Spleen (tissue), 11 donors: ENCODE measurements around the gene TMEM92. TPM values are rescaled to one million over a fixed set of nuclear protein-coding genes. Genes with fewer than 3 reads are reported as not detected.
A peak's percentile ranks its signal among the peaks of the same experiment; 100 is the strongest.

Experiments used
- DNase-seq: peaks from one replicate; pipeline ENCODE4 v3.0.0-alpha.2; 2020
- H3K27ac ChIP-seq, 8 donors: fragments of 200-600 bp; sonication (generic) in 7 of 8; 1 replicate in 4 of 8; 2 replicates in 4 of 8; pipeline versions ENCODE4 v1.5.0 to v1.8.0; 2016 to 2021; ENCODE audit warnings: inconsistent platforms in 4 of 8, mild to moderate bottlenecking in 4 of 8, moderate library complexity in 1 of 8
- H3K27me3 ChIP-seq, 7 donors: fragments of 200-600 bp; sonication (generic) in 6 of 7; replicated peaks in 1 of 7; 1 replicate in 4 of 7; 2 replicates in 3 of 7; pipeline versions ENCODE4 v1.5.0 to v1.8.0; 2016 to 2021; ENCODE audit warnings: inconsistent platforms in 3 of 7, mild to moderate bottlenecking in 1 of 7
- H3K36me3 ChIP-seq, 6 donors: fragments of 200-600 bp; sonication (generic) in 5 of 6; 1 replicate in 4 of 6; 2 replicates in 2 of 6; pipeline versions ENCODE4 v1.5.0 to v1.8.0; 2016 to 2021; ENCODE audit warnings: inconsistent platforms in 2 of 6
- H3K4me1 ChIP-seq, 6 donors: fragments of 200-600 bp; sonication (generic) in 5 of 6; 1 replicate in 3 of 6; 2 replicates in 3 of 6; pipeline versions ENCODE4 v1.5.0 to v1.8.0; 2016 to 2021; ENCODE audit warnings: inconsistent platforms in 3 of 6
- H3K4me3 ChIP-seq, 8 donors: fragments of 200-600 bp; sonication (generic) in 7 of 8; 1 replicate in 4 of 8; 2 replicates in 4 of 8; pipeline versions ENCODE4 v1.5.0 to v1.8.0; 2016 to 2021; ENCODE audit warnings: inconsistent platforms in 4 of 8, mild to moderate bottlenecking in 4 of 8, moderate library complexity in 2 of 8
- H3K9me3 ChIP-seq, 8 donors: fragments of 200-600 bp; sonication (generic) in 7 of 8; 1 replicate in 4 of 8; 2 replicates in 4 of 8; pipeline versions ENCODE4 v1.5.0 to v1.8.0; 2016 to 2021; ENCODE audit warnings: inconsistent platforms in 4 of 8
- CTCF ChIP-seq, 11 experiments: fragments of 200-600 bp in 7 of 11; fragments of 450-650 bp in 4 of 11; sonication (generic) in 4 of 11; IDR thresholded peaks in 8 of 11; conservative IDR thresholded peaks in 3 of 11; 1 replicate in 7 of 11; 2 replicates in 4 of 11; pipeline versions ENCODE4 v1.4.0 to v1.8.0; 2016 to 2021; ENCODE audit warnings: antibody characterized with exemption in 11 of 11, inconsistent platforms in 4 of 11, mild to moderate bottlenecking in 1 of 11
- POLR2A ChIP-seq, 3 donors: fragments of 450-650 bp; IDR thresholded peaks; one replicate each; pipeline ENCODE4 v1.5.1; 2017; ENCODE audit warnings: antibody characterized with exemption in 3 of 3, mild to moderate bottlenecking in 1 of 3
- POLR2AphosphoS5 ChIP-seq, 3 donors: sonication (generic); formaldehyde crosslinking; IDR thresholded peaks; one replicate each; pipeline ENCODE4 v1.5.1; 2017; ENCODE audit warnings: antibody characterized with exemption in 3 of 3
- WGBS, 5 donors: extraction: QIAGEN DNeasy Blood & Tissue Kit in 3 of 5; methylation state at CpG; one replicate each; pipeline versions ENCODE4 v1.1.5 to v1.1.7; 2013 to 2018; 5-methylcytosine and 5-hydroxymethylcytosine counted together
- intact Hi-C: fragments of 100-400 bp; cut with DNase I; formaldehyde crosslinking; loops from one replicate; pipeline ENCODE4 v1.15.0; 2023; ENCODE audit warnings: low total_unique reads
- polyA plus RNA-seq, 3 donors: library from polyadenylated mRNA; stranded (reverse); fragments of 200-250 nt; gene quantifications; one replicate each; pipeline ENCODE4 v1.2.1, GENCODE V29; 2013
- total RNA-seq, 7 donors: library from RNA; depleted of rRNA in 3 of 7; stranded (reverse); fragments of >200 nt in 3 of 7; fragmentation: NEBNext Ultra II Directional in 4 of 7; extraction: Animal tissue kit (Norgen Biotek cat#: 25700) in 4 of 7; gene quantifications; one replicate each; pipeline versions ENCODE4 v1.1.0 to v1.2.1, GENCODE V29; 2016 to 2021
- donor health status: healthy with polysubstance abuse.
- donor health status: DM: no; HTN: no; CAD: no; lungs with moderate emphysema.
- donor health status: DM: no; HTN: no; CAD: no.
- donor health status: Bipolar disorder and iron deficiency.
- donor health status: healthy.
- donor health status: DM: no; HTN: no; CAD: no.
- donor health status: DM: yes; HTN: yes; CAD: no.

Gene TMEM92
- total and polyA plus RNA-seq, 10 donors: 0.06 to 0.49 (median 0.44) TPM; not detected in 7

- intact Hi-C loops: no loop called here
- Histone ChIP-seq H3K27ac (no peak overlapping the region), H3K27me3 (peaks cover 0 to 26% (median 0%) of the 10 kb centered on the region in 7 donors), H3K9me3 (no peaks in the 10 kb centered on the region), H3K36me3 (no peaks in the 10 kb centered on the region), H3K4me1 (no peaks in the 10 kb centered on the region), H3K4me3 (no peak overlapping the region)
- TF ChIP-seq CTCF (IDR thresholded peaks at IDR 0.05 in 8 of 11, conservative IDR thresholded peaks at IDR 0.05 in 3 of 11): no peak
- no peak for TF ChIP-seq POLR2A (IDR thresholded peaks at IDR 0.05)
- no peak for TF ChIP-seq POLR2AphosphoS5 (IDR thresholded peaks at IDR 0.05)
- 29 to 56% (median 45%) methylated on average over 1 of the region's 1 CpG for WGBS, 5 donors
- DNase-seq: no peak
Observed at GRCh38 chr17:50311112-50311460, 36.8 kb downstream of the TMEM92 start.

GRCh38 chr17:50311483-50311882, 37.2 kb downstream of the TMEM92 start:
- WGBS, 5 donors: 74 to 92% (median 87%) methylated on average over 4 of the region's 4 CpGs
- TF ChIP-seq POLR2A (IDR thresholded peaks at IDR 0.05): no peak
- TF ChIP-seq POLR2AphosphoS5 (IDR thresholded peaks at IDR 0.05): no peak
- no peak for TF ChIP-seq CTCF (IDR thresholded peaks at IDR 0.05 in 8 of 11, conservative IDR thresholded peaks at IDR 0.05 in 3 of 11)
- H3K4me1 ChIP-seq: no peaks in the 10 kb centered on the region
- H3K36me3 ChIP-seq: no peaks in the 10 kb centered on the region
- no peak overlapping the region for H3K4me3 ChIP-seq
- intact Hi-C loops: no loop called here
- H3K27me3 ChIP-seq: peaks cover 0 to 26% (median 0%) of the 10 kb centered on the region in 7 donors
- no peak overlapping the region for H3K27ac ChIP-seq
- no peaks in the 10 kb centered on the region for H3K9me3 ChIP-seq
- DNase-seq: no peak

GRCh38 chr17:50312308-50312707, 38.0 kb downstream of the TMEM92 start:
- H3K4me1 ChIP-seq: no peaks in the 10 kb centered on the region
- intact Hi-C loops: no loop called here
- 69 to 82% (median 74%) methylated on average over 5 of the region's 5 CpGs for WGBS, 5 donors

GRCh38 chr17:50314456-50315011, 40.3 kb downstream of the TMEM92 start:
- intact Hi-C loops: no loop called here

More at GRCh38 chr17:50312308-50312707, 38.0 kb downstream of the TMEM92 start:
- Histone ChIP-seq H3K4me3 (no peak overlapping the region), H3K27ac (no peak overlapping the region), H3K9me3 (no peaks in the 10 kb centered on the region), H3K36me3 (no peaks in the 10 kb centered on the region), H3K27me3 (peaks cover 0 to 26% (median 0%) of the 10 kb centered on the region in 7 donors)
- no peak for DNase-seq
- no peak for TF ChIP-seq CTCF (IDR thresholded peaks at IDR 0.05 in 8 of 11, conservative IDR thresholded peaks at IDR 0.05 in 3 of 11)
- TF ChIP-seq POLR2AphosphoS5 (IDR thresholded peaks at IDR 0.05): no peak
- no peak for TF ChIP-seq POLR2A (IDR thresholded peaks at IDR 0.05)

More at GRCh38 chr17:50314456-50315011, 40.3 kb downstream of the TMEM92 start:
- no peaks in the 10 kb centered on the region for H3K9me3 ChIP-seq
- 77 to 97% (median 91%) methylated on average over 6 of the region's 6 CpGs for whole genome bisulfite sequencing, 5 donors
- no peaks in the 10 kb centered on the region for H3K36me3 ChIP-seq
- no peaks in the 10 kb centered on the region for H3K4me1 ChIP-seq
- TF ChIP-seq POLR2A (IDR thresholded peaks at IDR 0.05): no peak
- TF ChIP-seq CTCF (IDR thresholded peaks at IDR 0.05 in 8 of 11, conservative IDR thresholded peaks at IDR 0.05 in 3 of 11): no peak
- no peak for TF ChIP-seq POLR2AphosphoS5 (IDR thresholded peaks at IDR 0.05)
- H3K4me3 ChIP-seq: no peak overlapping the region
- no peak overlapping the region for H3K27ac ChIP-seq
- peaks cover 0 to 26% (median 0%) of the 10 kb centered on the region in 7 donors for H3K27me3 ChIP-seq
- peak; percentile 29 for DNase-seq
